ENCODE measurements around the gene PTGIR. TPM values are rescaled to one million over a fixed set of nuclear protein-coding genes. Genes with fewer than 3 reads are reported as not detected.

PTGIR gene
- total RNA-seq, 1 donor from 2014 or later, result 0.27 TPM

DNA sequence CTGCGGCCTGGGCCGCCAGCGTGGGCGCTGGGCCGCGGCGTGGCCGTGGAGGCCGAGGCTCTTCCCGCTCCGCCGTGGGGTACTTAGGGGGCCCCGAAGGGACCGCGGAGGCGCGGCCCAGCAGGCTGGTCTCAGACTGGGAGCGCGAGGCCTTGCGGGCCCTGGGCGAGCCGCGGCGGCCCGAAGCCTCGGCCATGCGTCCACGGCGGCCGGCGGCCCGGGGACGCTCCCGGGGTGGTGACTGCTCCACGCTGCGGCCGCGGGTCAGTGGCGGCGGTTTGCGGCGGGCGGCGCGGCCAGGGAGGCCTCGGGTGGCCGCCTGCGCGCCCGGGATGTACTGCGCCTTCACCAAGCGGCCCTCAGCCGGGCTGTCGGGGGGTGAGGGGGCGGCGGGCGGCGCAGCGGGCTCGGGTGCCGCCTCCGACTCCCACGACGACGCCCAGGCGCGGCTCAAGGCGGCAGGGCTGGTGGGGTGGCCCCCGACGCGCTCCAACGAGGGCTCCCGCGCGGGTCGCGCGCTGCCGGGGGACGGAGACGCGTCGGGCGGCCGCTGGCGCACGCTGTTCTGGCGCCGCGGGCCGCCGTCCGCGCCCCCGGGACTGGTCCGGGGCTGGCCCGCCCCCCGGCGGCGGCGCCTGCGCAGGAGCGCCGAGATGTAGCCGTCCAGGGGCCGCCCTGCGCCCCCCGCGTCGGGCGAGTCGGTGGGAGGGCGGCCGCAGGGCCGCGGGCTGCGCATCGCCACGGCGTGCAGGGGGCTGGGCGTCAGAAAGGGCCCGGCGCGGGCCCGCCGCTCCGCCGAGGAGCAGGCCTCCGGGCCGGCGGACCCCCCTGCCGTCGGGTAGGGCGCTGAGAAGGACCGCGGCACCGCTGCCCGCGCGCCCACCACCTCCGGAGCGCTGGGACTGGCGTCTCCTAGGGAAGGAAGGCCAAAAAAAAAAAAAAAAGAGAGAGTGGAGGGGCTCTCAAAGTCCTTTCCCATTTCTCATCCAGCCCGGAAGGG is 24.4 kb upstream of the PTGIR start:
- Mint-ChIP-seq H3K4me1 (ENCODE audit: low read depth, unreplicated experiment) (no peaks in the 10 kb centered on the region), H3K9me3 (ENCODE audit: unreplicated experiment) (peaks cover 8% of the 10 kb centered on the region), H3K27me3 (ENCODE audit: unreplicated experiment) (peaks cover 20% of the 10 kb centered on the region), H3K4me3 (ENCODE audit: unreplicated experiment) (peak overlapping the region; percentile 61), H3K27ac (ENCODE audit: unreplicated experiment) (no peak overlapping the region), H3K36me3 (ENCODE audit: unreplicated experiment) (peaks cover 29% of the 10 kb centered on the region)
- TF ChIP-seq, protein P1, sequence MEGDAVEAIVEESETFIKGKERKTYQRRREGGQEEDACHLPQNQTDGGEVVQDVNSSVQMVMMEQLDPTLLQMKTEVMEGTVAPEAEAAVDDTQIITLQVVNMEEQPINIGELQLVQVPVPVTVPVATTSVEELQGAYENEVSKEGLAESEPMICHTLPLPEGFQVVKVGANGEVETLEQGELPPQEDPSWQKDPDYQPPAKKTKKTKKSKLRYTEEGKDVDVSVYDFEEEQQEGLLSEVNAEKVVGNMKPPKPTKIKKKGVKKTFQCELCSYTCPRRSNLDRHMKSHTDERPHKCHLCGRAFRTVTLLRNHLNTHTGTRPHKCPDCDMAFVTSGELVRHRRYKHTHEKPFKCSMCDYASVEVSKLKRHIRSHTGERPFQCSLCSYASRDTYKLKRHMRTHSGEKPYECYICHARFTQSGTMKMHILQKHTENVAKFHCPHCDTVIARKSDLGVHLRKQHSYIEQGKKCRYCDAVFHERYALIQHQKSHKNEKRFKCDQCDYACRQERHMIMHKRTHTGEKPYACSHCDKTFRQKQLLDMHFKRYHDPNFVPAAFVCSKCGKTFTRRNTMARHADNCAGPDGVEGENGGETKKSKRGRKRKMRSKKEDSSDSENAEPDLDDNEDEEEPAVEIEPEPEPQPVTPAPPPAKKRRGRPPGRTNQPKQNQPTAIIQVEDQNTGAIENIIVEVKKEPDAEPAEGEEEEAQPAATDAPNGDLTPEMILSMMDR (IDR thresholded peaks at IDR 0.05; ENCODE audit: partially characterized antibody, unreplicated experiment), result no peak
- DNase-seq, result no peak

GRCh38 chr19:46648060-46648960 is 23.4 kb upstream of the PTGIR start:
- Mint-ChIP-seq H3K9me3 (ENCODE audit: unreplicated experiment) (peaks cover 8% of the 10 kb centered on the region), H3K4me3 (ENCODE audit: unreplicated experiment) (peak overlapping the region; percentile 42), H3K4me1 (ENCODE audit: low read depth, unreplicated experiment) (no peaks in the 10 kb centered on the region), H3K27me3 (ENCODE audit: unreplicated experiment) (peaks cover 20% of the 10 kb centered on the region), H3K27ac (ENCODE audit: unreplicated experiment) (peak overlapping the region; percentile 29), H3K36me3 (ENCODE audit: unreplicated experiment) (peaks cover 29% of the 10 kb centered on the region)
- TF ChIP-seq, protein P1 (IDR thresholded peaks at IDR 0.05; ENCODE audit: partially characterized antibody, unreplicated experiment), result no peak
- DNase-seq, result no peak

DNA sequence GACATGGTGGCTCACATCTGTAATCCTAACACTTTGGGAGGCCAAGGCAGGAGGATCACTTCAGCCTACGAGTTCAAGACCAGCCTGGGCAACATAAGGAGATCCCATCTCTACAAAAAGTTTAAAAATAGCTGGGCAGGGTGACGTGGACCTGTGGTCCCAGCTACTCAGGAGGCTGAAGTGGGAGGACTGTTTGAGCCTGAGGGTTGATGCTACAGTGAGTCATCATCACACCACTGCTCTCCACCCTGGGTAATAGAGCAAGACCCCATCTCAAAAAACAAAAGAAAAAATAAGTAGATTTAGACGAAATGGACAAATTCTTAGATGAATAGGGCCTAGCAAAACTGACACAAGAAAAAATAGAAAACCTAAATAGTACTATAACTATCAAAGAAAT is 21.5 kb upstream of the PTGIR start:
- Mint-ChIP-seq H3K4me3 (ENCODE audit: unreplicated experiment) (no peak overlapping the region), H3K27ac (ENCODE audit: unreplicated experiment) (no peak overlapping the region), H3K4me1 (ENCODE audit: low read depth, unreplicated experiment) (no peaks in the 10 kb centered on the region), H3K27me3 (ENCODE audit: unreplicated experiment) (peaks cover 23% of the 10 kb centered on the region), H3K9me3 (ENCODE audit: unreplicated experiment) (peaks cover 8% of the 10 kb centered on the region), H3K36me3 (ENCODE audit: unreplicated experiment) (peaks cover 29% of the 10 kb centered on the region)
- TF ChIP-seq, protein P1 (IDR thresholded peaks at IDR 0.05; ENCODE audit: partially characterized antibody, unreplicated experiment), result no peak
- DNase-seq, result no peak

DNA sequence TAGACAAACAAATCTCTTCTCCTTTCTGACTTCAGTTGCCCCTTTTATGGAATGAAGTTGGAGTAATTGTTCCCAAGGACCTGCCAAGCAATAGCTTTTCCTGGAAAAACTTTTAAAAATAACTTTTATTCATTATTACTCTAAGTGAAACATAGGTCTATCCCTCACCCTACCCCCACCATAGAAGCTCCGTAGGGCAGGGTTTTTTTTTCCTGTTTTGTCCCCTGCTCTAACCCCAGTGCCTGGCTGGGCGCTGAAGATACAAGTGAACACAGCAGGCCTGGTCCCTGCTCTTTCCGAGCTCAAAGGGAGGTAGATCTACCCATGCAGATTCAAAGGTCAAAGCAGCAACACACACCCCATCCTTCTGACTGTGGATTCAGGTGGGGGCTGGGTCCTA is 19.8 kb upstream of the PTGIR start:
- Mint-ChIP-seq H3K27me3 (ENCODE audit: unreplicated experiment) (peaks cover 16% of the 10 kb centered on the region), H3K4me1 (ENCODE audit: low read depth, unreplicated experiment) (no peaks in the 10 kb centered on the region), H3K9me3 (ENCODE audit: unreplicated experiment) (peaks cover 6% of the 10 kb centered on the region), H3K27ac (ENCODE audit: unreplicated experiment) (no peak overlapping the region), H3K36me3 (ENCODE audit: unreplicated experiment) (peaks cover 22% of the 10 kb centered on the region), H3K4me3 (ENCODE audit: unreplicated experiment) (no peak overlapping the region)
- DNase-seq, result no peak
- TF ChIP-seq, protein P1 (IDR thresholded peaks at IDR 0.05; ENCODE audit: partially characterized antibody, unreplicated experiment), result no peak

Data from glutamatergic neuron (in vitro differentiated cells).